Panc1 (cell line): Measurements from ENCODE around the gene ARHGAP44.

Experiments used
- CTCF ChIP-seq: fragments of 450-650 bp; IDR thresholded peaks from 2 replicates; pipeline ENCODE4 v1.5.1; 2017; ENCODE audit warnings: mild to moderate bottlenecking
- POLR2AphosphoS5 ChIP-seq: IDR thresholded peaks from 2 replicates; pipeline ENCODE4 v1.6.1; 2012; ENCODE audit warnings: mild to moderate bottlenecking, low read depth, low read length, moderate library complexity
- REST ChIP-seq, 2 experiments: IDR thresholded peaks; 2 replicates each; pipeline ENCODE4 v1.6.1; 2011 to 2012; ENCODE audit warnings: low read depth in 2 of 2, control low read depth in 1 of 2, low read length in 1 of 2, mild to moderate bottlenecking in 1 of 2, moderate library complexity in 1 of 2; ENCODE audit not compliant: insufficient read depth in 1 of 2
- SIN3A ChIP-seq: IDR thresholded peaks from 2 replicates; pipeline ENCODE4 v1.6.1; 2012; ENCODE audit warnings: low read depth, mild to moderate bottlenecking, low read length, moderate library complexity, borderline replicate concordance; ENCODE audit not compliant: insufficient read depth
- TCF7L2 ChIP-seq: IDR thresholded peaks from 2 replicates; pipeline ENCODE4 v1.6.1; 2011; ENCODE audit warnings: mild to moderate bottlenecking, low read depth, low read length, inconsistent platforms

GRCh38 chr17:12952012-12952411 is 162.7 kb downstream of the ARHGAP44 start:
- no peak for TF ChIP-seq CTCF
- TF ChIP-seq POLR2AphosphoS5: no peak
- no peak for TF ChIP-seq REST (IDR thresholded peaks at IDR 0.05; ENCODE audit: insufficient read depth in 1 of 2, low read depth in 2 of 2, low read length in 1 of 2)
- no peak for TF ChIP-seq SIN3A
- TF ChIP-seq TCF7L2: no peak
